Measurements from ENCODE around the gene TMEM30B. TPM values are rescaled to one million over a fixed set of nuclear protein-coding genes. Genes with fewer than 3 reads are reported as not detected.
"Not testable (repeated sequence)": the region's sequence is repeated elsewhere in the genome, so short reads cannot be mapped to it uniquely, and the experiment has no call there.

TMEM30B gene
- total and polyA plus RNA-seq, 2 of the 13 experiments (the other 11 are each of a cell fraction or from before 2014, with no cell fraction given), result not detected

- no peak for TF ChIP-seq ZNF784 (CRISPR knock-in tag; IDR thresholded peaks at IDR 0.05; ENCODE audit: borderline replicate concordance)
- no peak for TF ChIP-seq ZNF850 (CRISPR knock-in tag; conservative IDR thresholded peaks at IDR 0.05)
- no peak for TF ChIP-seq ZNF7 (CRISPR knock-in tag; IDR thresholded peaks at IDR 0.05)
- no peak for TF ChIP-seq SNAPC2 (CRISPR knock-in tag; IDR thresholded peaks at IDR 0.05)
- no peak for TF ChIP-seq KAT2B (IDR thresholded peaks at IDR 0.05; ENCODE audit: borderline replicate concordance, low read depth, low read length)
- TF ChIP-seq ZNF180 (CRISPR knock-in tag; IDR thresholded peaks at IDR 0.05; ENCODE audit: borderline replicate concordance, low read depth), result no peak
- TF ChIP-seq ONECUT2 (CRISPR knock-in tag; IDR thresholded peaks at IDR 0.05), result no peak
- no peak for TF ChIP-seq MLX (CRISPR knock-in tag; IDR thresholded peaks at IDR 0.05)
Observed at GRCh38 chr14:61244009-61244408, 37.1 kb downstream of the TMEM30B start (continued).

- no peak for TF ChIP-seq HNF1A (IDR thresholded peaks at IDR 0.05; ENCODE audit: low read depth)
- no peak for TF ChIP-seq HNF1A (CRISPR knock-in tag; IDR thresholded peaks at IDR 0.05; ENCODE audit: borderline replicate concordance)
- H3K4me1 ChIP-seq (ENCODE audit: insufficient read depth, low read length), result no peaks in the 10 kb centered on the region
- CTCF ChIA-PET (ENCODE audit: low intra/inter-chr PET ratio, low total read pairs), result no interaction called here
- peaks cover 0 to 9% of the 10 kb centered on the region in 2 experiments; a peak in 1 of 5 replicates for H3K27me3 ChIP-seq (ENCODE audit: control insufficient read depth in 1 of 2, insufficient read depth in 2 of 2, low read length in 2 of 2)
- FAIRE-seq, result no peak
- WGBS (ENCODE audit: low lambda C conversion rate), result 21% methylated on average over 8 of the region's 8 CpGs
- H3K9me3 ChIP-seq (ENCODE audit: low read length), result peaks cover 25% of the 10 kb centered on the region
- no peak overlapping the region for H3K9ac ChIP-seq (ENCODE audit: insufficient read depth, low read depth, low read length)
- POLR2A ChIA-PET, result no interaction called here
- ATAC-seq, result no peak
- intact Hi-C loops (cut with micrococcal nuclease; ENCODE audit: unreplicated experiment), result no loop called here
- no peak overlapping the region for H3K4me3 ChIP-seq (replicated peaks in 1 of 3; ENCODE audit: insufficient read depth in 1 of 3, low read depth in 2 of 3, low read length in 3 of 3)
- BruUV-seq (replicated peaks), result no TSS peak
- no peak overlapping the region for H2AFZ ChIP-seq (ENCODE audit: low read length)
- in situ Hi-C loops (cut with HindIII; ENCODE audit: extremely low pct_ligation_motif_present, low pct_unique_long_range_greater_than_20kb), result no loop called here
- no peaks in the 10 kb centered on the region for H4K20me1 ChIP-seq (ENCODE audit: insufficient read depth, low read length)
- DNase-seq (ENCODE audit: low spot score), result no peak
- no peaks in the 10 kb centered on the region for H3K79me2 ChIP-seq (ENCODE audit: insufficient read depth, low read length)
- no peaks in the 10 kb centered on the region for H3K36me3 ChIP-seq (replicated peaks in 1 of 2; ENCODE audit: control insufficient read depth in 1 of 2, insufficient read depth in 2 of 2, low read length in 2 of 2)
- H3K4me2 ChIP-seq (ENCODE audit: low read depth, low read length), result no peak overlapping the region
- no peak overlapping the region for H3K27ac ChIP-seq (ENCODE audit: extremely low read length, insufficient read depth, low read length)
Observed at GRCh38 chr14:61240206-61240605, 40.9 kb downstream of the TMEM30B start.

- DNase-seq (ENCODE audit: low spot score); CTCF ChIA-PET (ENCODE audit: low intra/inter-chr PET ratio, low total read pairs); H3K4me1 ChIP-seq (ENCODE audit: insufficient read depth, low read length); H3K27ac ChIP-seq (ENCODE audit: extremely low read length, insufficient read depth, low read length); H2AFZ ChIP-seq (ENCODE audit: low read length); intact Hi-C loops (cut with micrococcal nuclease; ENCODE audit: unreplicated experiment); H3K36me3 ChIP-seq (replicated peaks in 1 of 2; ENCODE audit: control insufficient read depth in 1 of 2, insufficient read depth in 2 of 2, low read length in 2 of 2); H3K4me2 ChIP-seq (ENCODE audit: low read depth, low read length); H3K79me2 ChIP-seq (ENCODE audit: insufficient read depth, low read length); POLR2A ChIA-PET; H3K4me3 ChIP-seq (replicated peaks in 1 of 3; ENCODE audit: insufficient read depth in 1 of 3, low read depth in 2 of 3, low read length in 3 of 3); H4K20me1 ChIP-seq (ENCODE audit: insufficient read depth, low read length); FAIRE-seq; BruUV-seq (replicated peaks); H3K27me3 ChIP-seq (ENCODE audit: control insufficient read depth in 1 of 2, insufficient read depth in 2 of 2, low read length in 2 of 2); in situ Hi-C loops (cut with HindIII; ENCODE audit: extremely low pct_ligation_motif_present, low pct_unique_long_range_greater_than_20kb); H3K9ac ChIP-seq (ENCODE audit: insufficient read depth, low read depth, low read length); ATAC-seq: not testable (repeated sequence)
- H3K9me3 ChIP-seq (ENCODE audit: low read length), result peaks cover 25% of the 10 kb centered on the region
- 70% methylated on average over 8 of the region's 10 CpGs for WGBS (ENCODE audit: low lambda C conversion rate)
Observed at GRCh38 chr14:61239285-61239684, 41.9 kb downstream of the TMEM30B start.

All from HepG2 (cell line).